ENCODE data around the gene GPR27.

Gene GPR27

DNA sequence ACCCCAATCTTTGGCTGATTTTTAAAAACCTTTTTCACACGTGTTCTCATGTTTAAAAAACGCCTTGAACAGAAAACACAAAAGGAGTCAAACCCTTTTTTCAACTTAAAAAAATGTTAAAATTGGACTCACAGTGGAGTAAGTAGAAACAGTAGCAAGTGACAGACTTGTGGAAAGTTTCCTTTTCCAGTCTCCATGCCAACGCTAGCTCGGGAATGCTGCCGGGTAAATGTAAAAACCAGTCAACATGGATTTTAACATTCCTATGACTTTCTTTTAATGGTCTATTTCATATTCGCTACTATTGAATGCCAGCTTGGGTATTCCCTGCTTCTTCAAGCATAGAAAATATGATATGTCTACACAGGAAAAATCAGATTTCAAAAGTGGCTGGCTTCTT lies 32.9 kb downstream of the GPR27 start:
- no peak for DNase-seq

DNA sequence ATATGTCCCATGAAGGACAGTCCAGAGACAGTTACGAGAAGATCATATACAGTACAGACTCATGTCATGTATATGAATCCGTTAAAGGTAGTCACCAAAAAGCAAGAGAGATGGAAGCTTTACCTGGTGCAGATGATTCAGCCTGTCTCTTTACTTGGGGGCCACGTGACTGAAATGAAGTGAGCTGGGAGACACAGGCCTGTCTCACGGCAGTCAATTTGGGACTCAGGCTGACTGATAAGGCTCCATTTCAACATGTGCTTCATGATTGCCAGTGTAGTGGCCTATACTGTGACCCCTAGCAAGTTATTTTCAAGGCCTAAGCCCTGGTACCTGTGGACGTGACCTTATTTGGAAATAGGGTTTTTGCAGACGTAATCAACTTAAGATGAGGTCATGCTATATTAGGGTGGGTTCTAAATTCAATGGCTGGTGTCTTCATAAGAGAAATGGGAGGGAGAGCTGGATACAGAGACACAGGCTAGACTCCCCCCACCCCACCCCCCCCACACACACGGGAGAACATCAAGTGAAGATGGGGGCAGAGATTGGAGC lies 34.3 kb downstream of the GPR27 start:
- DNase-seq: no peak

DNA sequence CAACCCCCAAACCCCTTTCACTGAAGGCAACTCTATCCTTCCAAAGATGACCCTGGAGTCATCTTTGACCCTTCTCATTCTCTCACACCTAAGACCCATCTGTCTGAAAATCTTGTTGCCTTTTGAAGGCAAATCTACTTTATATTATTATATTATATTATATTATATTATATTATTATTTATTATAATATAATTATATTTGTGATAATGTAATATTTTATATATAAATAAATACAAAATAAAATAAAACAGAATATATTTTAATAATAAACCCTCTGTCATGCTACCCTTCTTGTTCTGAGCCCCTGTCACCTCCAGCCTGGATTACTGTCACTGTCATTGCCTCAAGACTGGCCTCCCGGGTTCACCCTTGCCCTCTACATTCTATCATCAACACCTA lies 36.3 kb downstream of the GPR27 start:
- DNase-seq: no peak

DNA sequence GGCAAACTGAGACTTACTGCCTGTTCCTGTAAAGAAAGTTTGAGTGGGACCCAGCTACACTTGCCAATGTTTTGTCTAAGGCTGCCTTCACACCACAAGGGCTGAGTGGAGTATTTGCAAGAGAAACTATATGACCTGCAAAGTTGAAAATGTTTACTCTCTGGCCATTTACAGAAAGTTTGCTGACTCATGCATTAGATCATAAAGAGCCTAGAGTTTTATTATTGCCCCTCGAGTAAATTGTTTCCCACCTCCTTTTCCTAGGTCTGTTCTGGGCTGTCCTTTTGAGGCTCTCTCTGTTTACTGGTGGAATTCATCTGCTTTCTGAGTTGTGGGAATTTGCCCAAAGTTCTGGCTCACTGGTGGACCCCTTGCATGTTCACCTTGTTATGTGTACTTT lies 38.0 kb downstream of the GPR27 start:
- DNase-seq: no peak

DNA sequence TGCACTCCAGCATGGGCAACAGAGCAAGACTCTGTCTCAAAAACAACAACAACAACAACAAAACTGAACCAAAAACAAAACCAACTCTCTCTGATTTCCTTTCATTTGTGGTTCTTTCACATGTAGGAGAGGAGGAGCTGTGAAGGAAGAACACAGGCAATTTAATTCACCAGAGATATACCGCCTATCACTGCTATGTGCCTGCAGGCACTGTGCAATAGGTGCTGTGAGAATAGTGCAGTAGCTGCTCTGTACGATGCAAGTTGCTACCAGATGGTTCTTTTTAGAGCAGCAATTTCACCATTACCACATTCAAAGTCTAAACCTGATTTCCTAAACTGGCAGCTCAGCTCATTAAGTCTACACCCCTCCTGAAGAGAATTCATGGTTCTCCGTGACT lies 42.6 kb downstream of the GPR27 start:
- DNase-seq: no peak

DNA sequence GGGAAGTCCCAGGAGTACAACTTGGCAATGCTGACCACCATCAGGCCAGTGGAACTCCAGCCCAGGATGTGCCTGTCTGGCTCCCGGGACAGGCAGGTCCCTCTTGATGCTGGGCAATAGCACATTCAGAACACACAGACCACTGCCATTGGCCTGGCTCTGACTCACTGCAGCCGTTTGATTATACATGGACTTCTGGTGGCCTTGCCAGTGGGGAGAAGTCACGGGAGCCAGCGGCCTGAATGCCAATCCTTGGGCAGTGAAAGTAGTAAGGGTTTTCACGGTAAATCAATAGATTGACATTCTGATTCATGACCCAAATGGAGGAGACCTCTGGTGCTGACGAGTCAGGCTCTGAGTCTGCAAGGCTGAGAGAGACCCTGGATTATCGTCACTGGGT lies 43.8 kb downstream of the GPR27 start:
- DNase-seq: no peak

DNA sequence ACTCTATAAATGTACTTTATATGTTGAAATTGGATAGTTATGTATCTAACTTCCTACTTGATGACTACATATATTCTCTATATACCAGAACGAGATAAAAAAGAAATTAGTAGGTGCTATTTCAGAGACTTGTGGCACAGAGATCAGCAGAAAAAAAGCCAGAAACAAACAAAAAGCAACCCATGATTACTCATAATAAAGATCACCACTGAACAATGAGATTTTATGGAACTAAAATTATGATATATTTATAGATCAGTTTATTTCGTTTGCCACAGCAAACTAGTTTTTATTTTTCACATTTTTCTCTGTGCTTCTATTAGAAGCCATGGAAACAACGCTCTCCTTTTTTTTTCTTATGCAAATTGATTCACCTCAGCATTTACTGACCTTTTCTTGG lies 46.4 kb downstream of the GPR27 start:
- DNase-seq: no peak

DNA sequence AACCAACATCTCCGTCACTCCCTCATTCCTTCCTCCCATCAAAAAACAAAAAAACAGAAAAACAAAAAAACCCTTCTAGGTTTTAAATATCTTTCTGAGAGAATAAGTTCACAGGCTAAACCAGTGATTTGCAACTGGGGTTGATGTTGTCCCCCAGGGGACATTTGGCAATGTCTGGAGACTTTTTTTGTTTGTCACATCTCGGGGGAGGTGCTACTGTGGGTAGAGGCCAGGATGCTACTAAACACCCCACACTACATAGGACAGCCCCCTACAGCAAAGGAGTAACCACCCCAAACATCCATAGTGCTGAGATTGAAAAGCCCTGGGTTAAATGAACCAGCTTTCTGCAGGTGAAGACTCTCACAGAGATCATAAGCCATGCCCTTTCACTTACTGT lies 48.3 kb downstream of the GPR27 start:
- DNase-seq: no peak

DNA sequence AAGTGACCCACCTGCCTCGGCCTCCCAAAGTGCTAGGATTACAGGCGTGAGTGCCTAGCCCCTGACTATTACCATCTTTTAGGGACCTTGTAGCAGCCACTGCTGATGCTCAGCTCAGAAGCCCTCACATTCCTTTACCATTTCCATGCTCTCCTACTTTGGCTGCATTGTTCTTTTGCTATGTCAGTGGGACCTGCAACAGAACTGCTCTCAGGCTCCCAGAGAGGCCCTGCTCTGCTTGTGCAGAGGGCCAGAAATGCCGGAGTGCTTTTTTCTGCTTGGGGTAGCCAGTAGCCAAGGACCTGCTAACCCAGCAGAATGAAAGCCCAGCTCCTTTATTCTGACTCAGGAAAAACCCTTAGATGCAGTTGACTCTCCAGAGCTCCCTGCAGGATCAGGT lies 49.6 kb downstream of the GPR27 start:
- no peak for DNase-seq

DNA sequence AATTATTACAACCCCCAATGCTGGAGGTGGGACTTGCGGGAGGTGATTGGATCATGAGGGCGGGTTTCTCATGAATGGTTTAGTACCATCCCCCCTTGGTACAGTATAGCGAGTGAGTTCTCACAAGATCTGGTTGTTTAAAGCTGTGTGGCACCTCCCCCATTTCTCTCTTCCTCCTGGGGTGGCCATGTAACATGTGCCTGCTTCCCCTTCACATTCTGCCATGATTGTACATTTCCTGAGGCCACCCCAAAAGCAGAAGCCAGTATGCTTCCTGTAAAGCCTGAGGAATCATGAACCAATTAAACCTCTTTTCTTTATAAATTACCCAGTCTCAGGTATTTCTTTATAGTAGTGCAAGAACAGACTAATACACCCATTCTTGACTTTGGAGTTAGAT lies 51.5 kb downstream of the GPR27 start:
- DNase-seq: no peak

DNA sequence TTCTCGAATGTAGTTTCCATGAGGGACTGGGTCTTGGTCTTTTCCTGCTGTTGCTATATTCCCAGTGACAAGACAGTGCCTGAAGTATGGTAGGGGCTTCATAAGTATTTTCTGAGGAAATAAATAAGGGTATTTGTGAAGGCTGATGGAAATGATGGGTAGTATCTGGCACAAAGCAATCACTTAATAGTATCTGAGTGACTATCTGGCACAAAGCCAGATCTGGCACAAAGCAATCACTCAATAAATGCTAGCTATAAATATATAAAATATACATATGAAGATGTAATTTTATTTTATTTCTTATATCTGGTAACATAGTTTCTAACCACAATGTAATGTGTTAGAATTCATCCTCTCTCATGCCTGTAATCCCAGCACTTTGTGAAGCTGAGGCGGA lies 52.0 kb downstream of the GPR27 start:
- no peak for DNase-seq
